HG02588 (cell line): ENCODE measurements around the gene ACTRT2.

Experiments
- ATAC-seq: cut with Tn5 transposase; IDR thresholded peaks from one replicate; pipeline ENCODE4 v1.9.1; 2021; ENCODE audit warnings: mild to moderate bottlenecking, moderate library complexity; ENCODE audit not compliant: unreplicated experiment

ACTRT2 gene

GRCh38 chr1:3021233-3021671, at the start of gene ACTRT2:
ACTRT2 (plus strand) TSS chr1:3021467; CDS start chr1:3021687, 220 bp downstream.
- no peak for ATAC-seq

GRCh38 chr1:2971609-2972008, 49.7 kb upstream of the ACTRT2 start:
- ATAC-seq = no peak

GRCh38 chr1:2972011-2972878, 49.0 kb upstream of the ACTRT2 start:
- ATAC-seq = no peak

GRCh38 chr1:2972879-2973575, 48.2 kb upstream of the ACTRT2 start:
- ATAC-seq = no peak

GRCh38 chr1:2973601-2974593, 47.4 kb upstream of the ACTRT2 start:
- ATAC-seq = no peak

GRCh38 chr1:2974701-2975301, 46.5 kb upstream of the ACTRT2 start:
- ATAC-seq = no peak

- no peak for ATAC-seq
These were observed 45.6 kb upstream of the ACTRT2 start for GRCh38 chr1:2975466-2976179.

- ATAC-seq = no peak
These were observed 45.1 kb upstream of the ACTRT2 start for GRCh38 chr1:2976180-2976562.

- no peak for ATAC-seq
These were observed 43.2 kb upstream of the ACTRT2 start for GRCh38 chr1:2977886-2978611.

GRCh38 chr1:2978691-2979190, 42.5 kb upstream of the ACTRT2 start:
- no peak for ATAC-seq

GRCh38 chr1:2979191-2980072, 41.8 kb upstream of the ACTRT2 start:
- no peak for ATAC-seq

- ATAC-seq = no peak
These were observed 41.0 kb upstream of the ACTRT2 start for GRCh38 chr1:2980073-2980791.

GRCh38 chr1:2980849-2981248, 40.4 kb upstream of the ACTRT2 start:
- ATAC-seq = no peak

- ATAC-seq = no peak
These were observed 39.9 kb upstream of the ACTRT2 start for GRCh38 chr1:2981388-2981787.

- ATAC-seq = no peak
These were observed 39.2 kb upstream of the ACTRT2 start for GRCh38 chr1:2981981-2982614.

GRCh38 chr1:2982615-2983318, 38.5 kb upstream of the ACTRT2 start:
- ATAC-seq = no peak
